Skin epidermis (tissue), 12 donors: ENCODE measurements around the gene MSANTD7.
"Not testable (repeated sequence)": the region's sequence is repeated elsewhere in the genome, so short reads cannot be mapped to it uniquely, and the experiment has no call there.

Source experiments
- H3K27ac ChIP-seq, 21 experiments: fragments of 200-600 bp; sonication (generic) in 11 of 21; one replicate each; pipeline ENCODE4 v1.5.0; 2020; ENCODE audit warnings: mild to moderate bottlenecking in 3 of 21, inconsistent platforms in 2 of 21, moderate library complexity in 2 of 21
- H3K4me3 ChIP-seq, 7 experiments: fragments of 200-600 bp; sonication (generic) in 2 of 7; one replicate each; pipeline ENCODE4 v1.5.0; 2020; ENCODE audit warnings: inconsistent platforms in 2 of 7, mild to moderate bottlenecking in 2 of 7, moderate library complexity in 1 of 7

The MSANTD7 gene

DNA sequence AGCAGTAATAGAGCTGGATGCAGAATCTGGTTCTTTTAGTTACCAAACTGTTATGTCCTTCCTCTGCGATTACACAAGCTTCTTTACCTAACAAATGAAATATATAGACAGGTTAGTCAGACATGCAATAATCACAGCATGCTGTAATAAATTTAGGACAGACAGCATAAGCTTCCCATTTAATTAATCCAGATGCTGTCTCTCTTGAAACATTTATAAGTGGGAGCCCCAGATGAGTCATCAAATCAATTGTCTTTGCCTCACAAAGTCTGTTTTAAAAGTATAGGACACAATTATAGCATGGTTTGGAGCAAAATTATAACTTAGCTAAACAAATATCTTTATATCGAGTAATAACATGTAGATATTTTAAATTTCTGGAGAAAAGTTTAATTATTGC lies 1.9 kb upstream of the MSANTD7 start:
- Histone ChIP-seq H3K4me3 (no peak overlapping the region), H3K27ac (peak overlapping the region in 5 of 21 experiments; percentile 86 to 94 (median 90))

DNA sequence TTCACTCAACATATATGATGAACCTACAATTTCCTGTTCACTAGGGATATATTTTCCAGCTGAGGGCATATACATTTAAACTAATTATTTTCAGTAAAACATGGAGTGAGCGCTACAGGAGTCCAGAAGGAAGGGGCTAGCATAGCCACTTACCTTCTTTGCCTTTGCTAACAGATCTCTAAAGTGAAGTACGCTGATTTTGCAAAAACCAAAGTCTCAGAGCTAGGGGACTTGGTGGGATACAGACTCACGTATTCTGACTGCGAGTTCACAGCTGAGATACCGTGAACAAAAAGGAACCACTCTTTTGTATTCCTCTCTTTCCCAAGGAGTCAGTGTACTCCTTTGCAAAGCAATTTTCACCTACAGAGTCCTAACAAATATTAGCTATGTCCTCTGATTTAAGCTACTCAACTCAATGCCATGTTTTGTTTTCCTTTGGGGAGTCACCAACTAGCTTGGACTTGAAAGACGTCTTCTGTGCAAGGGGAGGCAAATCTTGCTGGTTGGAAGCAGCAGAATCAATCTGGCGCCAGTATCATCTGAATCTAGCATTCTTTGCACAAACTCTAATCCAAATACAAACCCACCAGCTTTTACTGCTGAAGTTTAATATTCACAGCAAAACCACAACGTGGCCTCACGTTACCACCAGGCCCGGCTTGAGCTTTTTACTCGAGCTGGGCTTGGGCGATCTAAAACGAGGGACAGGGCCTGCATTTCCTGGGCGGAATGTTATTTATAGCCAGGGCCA lies 926 bp upstream of the MSANTD7 start:
- Histone ChIP-seq H3K27ac (peak overlapping the region; percentile 42 to 98 (median 94)), H3K4me3 (peak overlapping the region; percentile 93 to 100 (median 96))

- Histone ChIP-seq H3K4me3 (peak overlapping the region; percentile 93 to 100 (median 96)), H3K27ac (peak overlapping the region; percentile 60 to 99 (median 93))
These were observed 637 bp downstream of the MSANTD7 start for GRCh38 chr10:14838582-14839304.

DNA sequence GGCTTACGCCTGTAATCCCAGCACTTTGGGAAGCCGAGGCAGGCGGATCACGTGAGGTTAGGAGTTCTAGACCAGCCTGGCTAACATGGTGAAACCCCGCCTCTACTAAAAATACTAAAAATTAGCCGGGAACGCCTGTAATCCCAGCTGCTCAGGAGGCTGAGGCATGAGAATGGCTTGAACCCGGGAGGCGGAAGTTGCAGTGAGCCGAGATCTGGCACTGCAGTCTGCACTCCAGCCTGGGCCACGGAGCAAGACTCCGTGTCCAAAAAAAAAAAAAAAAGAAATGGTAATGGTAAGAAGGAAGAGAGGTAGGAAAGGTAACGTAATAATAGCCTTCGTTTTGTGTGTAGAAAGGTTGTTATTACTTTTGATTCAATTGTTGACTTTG lies 1.2 kb downstream of the MSANTD7 start:
- peak overlapping the region; percentile 93 to 100 (median 96) for H3K4me3 ChIP-seq
- H3K27ac ChIP-seq: peak overlapping the region in 18 of 21 experiments; percentile 86 to 99 (median 94)

DNA sequence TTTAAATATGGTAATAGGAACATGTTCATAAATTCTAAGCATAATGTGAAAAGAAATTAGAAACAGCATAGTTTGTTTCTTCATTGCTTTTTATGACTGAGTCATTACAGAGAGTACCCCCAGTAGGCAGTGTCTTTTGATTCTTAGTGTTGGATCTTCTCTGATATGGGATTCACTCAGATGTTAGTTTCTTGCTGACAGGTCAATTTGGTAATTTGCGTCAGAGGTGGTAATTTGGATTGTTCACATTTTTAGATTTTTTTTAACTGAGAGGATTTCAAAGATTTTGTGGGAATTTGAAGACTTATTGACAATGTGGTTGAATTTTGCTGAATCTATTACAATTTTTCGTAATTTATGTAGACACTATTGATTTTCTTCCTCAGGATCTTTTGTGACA lies 2.1 kb downstream of the MSANTD7 start:
- Histone ChIP-seq H3K4me3 (no peak overlapping the region), H3K27ac (no peak overlapping the region)

DNA sequence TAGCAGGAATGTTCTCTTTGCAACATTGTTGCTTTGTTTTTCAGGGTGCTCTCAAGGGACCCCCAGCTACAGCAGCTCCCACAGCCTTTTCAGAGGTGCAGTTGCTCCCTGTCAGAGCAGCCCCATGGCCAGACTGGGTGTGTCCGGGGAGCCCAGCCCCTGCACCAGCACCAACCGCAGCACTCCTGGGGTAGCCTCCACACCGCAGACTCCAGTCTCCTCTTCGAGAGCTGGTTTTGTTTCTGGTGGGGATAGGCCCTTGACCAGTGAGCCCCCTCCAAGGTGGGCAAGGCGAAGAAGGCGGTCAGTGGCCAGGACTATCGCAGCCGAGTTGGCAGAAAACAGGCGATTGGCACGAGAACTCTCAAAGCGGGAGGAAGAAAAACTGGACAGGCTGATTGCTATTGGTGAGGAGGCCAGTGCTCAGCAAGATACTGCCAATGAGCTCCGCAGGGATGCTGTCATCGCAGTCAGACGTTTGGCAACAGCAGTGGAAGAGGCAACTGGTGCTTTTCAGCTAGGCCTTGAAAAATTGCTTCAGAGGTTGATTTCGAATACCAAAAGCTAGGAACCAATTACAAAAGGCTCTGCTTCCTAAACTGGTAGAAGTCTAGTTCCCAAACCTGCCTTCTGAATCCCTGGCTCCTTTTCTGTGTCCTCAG lies 5.4 kb downstream of the MSANTD7 start:
- H3K4me3 ChIP-seq: no peak overlapping the region
- no peak overlapping the region for H3K27ac ChIP-seq

GRCh38 chr10:14844948-14845347 lies 6.8 kb downstream of the MSANTD7 start:
- no peak overlapping the region for H3K4me3 ChIP-seq
- no peak overlapping the region for H3K27ac ChIP-seq

DNA sequence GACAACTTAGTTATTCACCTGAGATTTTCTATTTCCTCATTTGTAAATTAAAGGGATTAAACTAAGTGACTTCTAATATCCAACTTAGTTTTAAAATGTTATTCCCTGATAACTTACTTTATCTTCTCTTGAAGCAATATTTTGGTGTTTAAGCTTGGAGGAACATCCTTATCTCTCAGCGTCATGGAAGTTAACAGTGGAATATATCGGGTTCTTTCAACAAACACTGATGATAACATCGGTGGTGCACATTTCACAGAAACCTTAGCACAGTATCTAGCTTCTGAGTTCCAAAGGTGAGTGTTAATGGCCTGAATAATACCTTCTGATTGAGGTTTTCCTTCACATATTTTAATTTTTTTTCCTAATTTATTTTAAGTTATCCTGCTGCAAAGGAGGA lies 14.1 kb downstream of the MSANTD7 start:
- Histone ChIP-seq H3K4me3 (no peak overlapping the region), H3K27ac (no peak overlapping the region)

DNA sequence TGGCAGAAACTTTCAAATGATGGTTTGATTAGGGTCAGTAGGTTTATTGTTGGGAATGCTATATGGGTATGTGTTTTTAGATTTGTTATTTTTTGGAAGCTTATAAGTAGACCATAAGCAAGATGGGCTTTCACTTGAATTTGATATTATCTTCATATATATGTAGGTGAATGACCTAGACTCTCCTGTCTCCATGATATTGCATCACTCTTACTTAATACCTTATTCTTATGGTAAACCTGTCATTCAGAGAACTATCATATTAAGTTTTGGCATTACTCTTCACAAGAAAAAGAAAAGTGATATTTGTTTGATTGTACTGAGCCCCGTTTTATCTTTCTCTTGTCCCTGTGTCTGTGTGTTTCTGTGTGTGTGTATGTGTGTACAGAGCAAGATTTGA lies 17.3 kb downstream of the MSANTD7 start:
- no peak overlapping the region for H3K4me3 ChIP-seq
- H3K27ac ChIP-seq: no peak overlapping the region

- Histone ChIP-seq H3K27ac (no peak overlapping the region), H3K4me3 (no peak overlapping the region)
These were observed 20.3 kb downstream of the MSANTD7 start for GRCh38 chr10:14858338-14858960.

DNA sequence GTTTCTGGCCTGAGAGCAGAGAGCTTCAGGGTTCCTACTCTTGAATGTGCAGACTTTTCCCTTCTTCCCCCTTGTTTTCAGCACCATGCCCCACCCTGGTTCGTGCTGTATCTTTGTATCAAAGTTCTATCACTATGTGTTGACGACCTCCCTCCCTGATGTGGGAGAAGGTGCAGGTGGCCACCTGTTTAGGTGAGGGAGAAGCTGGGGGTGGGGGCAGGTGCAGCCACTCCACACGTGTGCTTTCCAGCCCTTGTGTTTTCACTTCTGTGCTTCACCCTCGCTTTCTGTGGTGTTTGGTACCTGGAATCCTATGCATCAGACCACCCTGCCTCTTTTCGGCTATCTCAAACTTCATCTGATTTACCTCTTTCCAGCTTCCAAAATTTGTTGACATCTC lies 20.9 kb downstream of the MSANTD7 start:
- H3K27ac ChIP-seq: no peak overlapping the region
- no peak overlapping the region for H3K4me3 ChIP-seq

- Histone ChIP-seq H3K27ac (no peak overlapping the region), H3K4me3 (no peak overlapping the region)
These were observed 21.7 kb downstream of the MSANTD7 start for GRCh38 chr10:14859775-14860174.

DNA sequence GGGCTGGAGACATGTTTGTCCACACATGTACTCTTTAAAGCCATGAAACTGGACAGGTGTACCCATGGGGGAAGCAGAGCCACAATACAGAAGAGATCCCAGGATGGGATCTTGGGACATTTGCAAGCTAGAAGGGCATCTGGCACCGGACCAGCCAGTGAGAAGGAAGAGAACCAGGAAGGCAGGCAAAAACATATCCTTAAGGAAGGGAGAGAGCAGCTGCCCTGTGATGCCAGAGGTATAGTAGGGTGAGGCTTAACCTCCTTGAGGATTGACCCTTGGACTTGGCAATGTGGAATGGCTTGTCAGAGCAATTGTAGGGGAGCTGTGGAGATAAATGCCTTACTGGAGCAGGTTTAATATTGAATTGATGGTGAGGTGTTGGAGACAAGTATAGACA lies 22.7 kb downstream of the MSANTD7 start:
- Histone ChIP-seq H3K4me3 (no peak overlapping the region), H3K27ac (no peak overlapping the region)

GRCh38 chr10:14864466-14864865 lies 26.4 kb downstream of the MSANTD7 start:
- H3K4me3 ChIP-seq, H3K27ac ChIP-seq: not testable (repeated sequence)

DNA sequence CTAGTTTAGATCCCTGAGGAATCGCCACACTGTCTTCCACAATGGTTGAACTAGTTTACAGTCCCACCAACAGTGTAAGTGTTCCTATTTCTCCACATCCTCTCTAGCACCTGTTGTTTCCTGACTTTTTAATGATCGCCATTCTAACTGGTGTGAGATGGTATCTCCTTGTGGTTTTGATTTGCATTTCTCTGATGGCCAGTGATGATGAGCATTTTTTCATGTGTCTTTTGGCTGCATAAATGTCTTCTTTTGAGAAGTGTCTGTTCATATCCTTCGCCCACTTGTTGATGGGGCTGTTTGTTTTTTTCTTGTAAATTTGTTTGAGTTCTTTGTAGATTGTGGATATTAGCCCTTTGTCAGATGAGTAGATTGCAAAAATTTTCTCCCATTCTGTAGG lies 26.8 kb downstream of the MSANTD7 start:
- not testable (repeated sequence) for H3K4me3 ChIP-seq, H3K27ac ChIP-seq

DNA sequence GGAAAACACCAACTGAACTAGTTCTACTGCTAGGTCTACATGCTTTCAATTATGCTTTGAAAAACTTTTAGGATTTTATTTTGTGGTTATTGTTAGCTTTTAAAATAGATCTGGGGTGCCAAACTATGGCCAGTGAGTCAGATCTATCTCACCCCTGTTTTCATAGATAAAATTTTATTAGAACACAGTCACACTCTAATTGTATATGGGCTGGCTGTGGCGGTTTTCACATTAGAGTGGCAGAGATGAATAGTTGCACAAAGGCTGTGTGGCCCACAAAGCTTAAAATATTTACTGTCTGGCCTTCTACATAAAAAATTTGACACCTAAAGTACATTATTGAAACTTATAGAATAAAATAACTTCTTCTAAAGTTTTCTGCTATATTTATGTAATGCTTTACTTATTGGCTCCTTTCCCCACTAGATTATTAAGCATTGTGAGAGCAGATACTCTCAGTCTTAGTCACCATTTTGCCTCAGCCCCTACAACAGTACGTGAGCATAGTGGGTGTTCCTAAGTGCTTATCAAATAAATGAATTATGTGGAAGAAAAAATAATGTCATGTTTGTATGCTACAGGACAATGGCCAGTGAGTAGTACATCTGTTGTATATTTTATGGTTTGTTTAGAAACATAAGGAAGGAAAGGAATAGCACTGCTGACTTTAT lies 35.1 kb downstream of the MSANTD7 start:
- Histone ChIP-seq H3K27ac (peak overlapping the region in 1 of 21 experiments; percentile 16), H3K4me3 (no peak overlapping the region)

DNA sequence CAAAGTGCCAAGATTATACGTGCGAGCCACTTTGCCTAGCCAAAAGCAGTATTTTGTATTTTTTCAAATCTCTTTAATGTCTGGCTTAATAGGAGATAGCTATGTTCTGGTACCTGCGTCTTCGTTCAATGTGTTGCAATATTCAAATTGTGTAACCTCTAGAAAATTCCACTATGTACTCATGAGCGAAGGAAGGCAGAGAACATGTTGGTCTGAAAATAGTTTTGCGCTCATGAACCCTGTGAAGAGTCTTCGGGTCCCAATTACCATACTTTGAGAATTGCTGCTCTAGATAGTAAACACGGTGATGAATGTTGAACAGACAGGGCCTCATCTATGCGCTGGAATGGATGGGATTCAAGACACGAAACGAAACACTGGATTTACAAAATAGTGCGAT lies 37.8 kb downstream of the MSANTD7 start:
- Histone ChIP-seq H3K27ac (no peak overlapping the region), H3K4me3 (no peak overlapping the region)

DNA sequence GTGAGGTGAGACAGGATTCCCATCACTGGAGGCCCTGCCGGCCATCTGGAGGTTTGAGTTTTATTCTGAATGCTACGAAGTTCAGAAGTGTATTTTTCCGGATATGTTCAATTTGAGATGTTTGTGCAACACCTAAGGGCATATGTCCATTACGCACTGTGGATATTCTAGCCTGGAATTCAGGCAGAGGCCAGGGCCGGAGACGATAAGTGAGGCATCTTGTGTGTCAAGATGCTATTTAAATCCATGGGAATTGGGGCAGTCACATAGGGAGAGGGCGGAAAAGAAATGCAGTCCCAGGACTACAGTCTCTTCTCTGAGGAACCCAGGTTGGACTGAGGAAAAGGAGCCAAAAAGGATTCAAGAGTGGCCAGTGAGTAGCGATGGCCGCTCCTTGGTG lies 38.7 kb downstream of the MSANTD7 start:
- Histone ChIP-seq H3K27ac (peak overlapping the region in 1 of 21 experiments; percentile 90), H3K4me3 (no peak overlapping the region)

- peak within 1 kb of the TSS; percentile 82 to 96 (median 90) for H3K27ac ChIP-seq
- peak within 1 kb of the TSS; percentile 61 to 99 (median 94) for H3K4me3 ChIP-seq
These were observed 40.4 kb downstream of the MSANTD7 start, which contains the start of gene SUV39H2 for GRCh38 chr10:14878266-14879123. SUV39H2 (plus strand) TSS chr10:14878866; CDS start chr10:14878889, 23 bp downstream.
